K562 treated with DMSO at 1 percent for 4 hours (cell line): Measurements from ENCODE around the gene SEC23IP. TPM values are rescaled to one million over a fixed set of nuclear protein-coding genes. Genes with fewer than 3 reads are reported as not detected.

ENCODE experiments used
- total RNA-seq: library from RNA; unstranded; fragments of 300-600 nt; gene quantifications from 2 replicates; pipeline ENCODE4 v1.2.3, GENCODE V29; 2022; ENCODE audit not compliant: insufficient read depth

SEC23IP gene
- total RNA-seq = 8.4 and 11.4 TPM in 2 replicates

GRCh38 chr10:119892188-119893065, at the start of gene SEC23IP:
SEC23IP (plus strand) TSS chr10:119892730; CDS start chr10:119892783, 53 bp downstream.

GRCh38 chr10:119872610-119872859, 20.0 kb upstream of the SEC23IP start, which contains the start of gene MCMBP:
MCMBP (minus strand) TSS chr10:119872843; CDS start chr10:119872584, 259 bp downstream.

Other genes with a start within 250 kb of the SEC23IP start
- gene BAG3, start 241.3 kb upstream of the SEC23IP start, total RNA-seq = 29.7 and 38.4 TPM in 2 replicates
- 3.5 and 4.1 TPM in 2 replicates for gene INPP5F, start 166.7 kb upstream of the SEC23IP start, total RNA-seq
- 33.3 and 33.4 TPM in 2 replicates for gene MCMBP, start 19.9 kb upstream of the SEC23IP start, total RNA-seq